Panc1 (cell line): ENCODE data around the gene TLK1.

Experiments used
- POLR2AphosphoS5 ChIP-seq: IDR thresholded peaks from 2 replicates; pipeline ENCODE4 v1.6.1; 2012; ENCODE audit warnings: mild to moderate bottlenecking, low read depth, low read length, moderate library complexity
- TF ChIP-seq, protein P1 (sequence below): fragments of 450-650 bp; IDR thresholded peaks from 2 replicates; pipeline ENCODE4 v1.5.1; 2017; ENCODE audit warnings: mild to moderate bottlenecking

DNA sequence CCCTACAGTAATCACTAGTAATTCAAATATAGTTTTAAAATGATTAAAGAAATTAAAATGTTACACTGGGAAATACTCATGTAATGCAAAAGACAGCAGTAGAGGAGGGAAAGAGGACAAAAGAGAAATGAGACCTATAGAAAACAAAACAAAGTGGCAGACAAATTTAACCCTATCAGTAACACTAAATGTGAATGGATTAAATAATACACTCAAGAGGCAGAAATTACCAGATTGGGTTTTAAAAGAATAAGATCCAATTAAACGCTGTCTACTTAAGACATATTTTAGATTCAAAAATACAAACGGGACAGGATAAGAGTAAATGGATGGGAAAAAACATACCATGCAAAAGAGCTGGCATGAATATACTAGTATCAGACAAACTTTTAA lies 17.0 kb downstream of the TLK1 start:
- TF ChIP-seq, protein P1, sequence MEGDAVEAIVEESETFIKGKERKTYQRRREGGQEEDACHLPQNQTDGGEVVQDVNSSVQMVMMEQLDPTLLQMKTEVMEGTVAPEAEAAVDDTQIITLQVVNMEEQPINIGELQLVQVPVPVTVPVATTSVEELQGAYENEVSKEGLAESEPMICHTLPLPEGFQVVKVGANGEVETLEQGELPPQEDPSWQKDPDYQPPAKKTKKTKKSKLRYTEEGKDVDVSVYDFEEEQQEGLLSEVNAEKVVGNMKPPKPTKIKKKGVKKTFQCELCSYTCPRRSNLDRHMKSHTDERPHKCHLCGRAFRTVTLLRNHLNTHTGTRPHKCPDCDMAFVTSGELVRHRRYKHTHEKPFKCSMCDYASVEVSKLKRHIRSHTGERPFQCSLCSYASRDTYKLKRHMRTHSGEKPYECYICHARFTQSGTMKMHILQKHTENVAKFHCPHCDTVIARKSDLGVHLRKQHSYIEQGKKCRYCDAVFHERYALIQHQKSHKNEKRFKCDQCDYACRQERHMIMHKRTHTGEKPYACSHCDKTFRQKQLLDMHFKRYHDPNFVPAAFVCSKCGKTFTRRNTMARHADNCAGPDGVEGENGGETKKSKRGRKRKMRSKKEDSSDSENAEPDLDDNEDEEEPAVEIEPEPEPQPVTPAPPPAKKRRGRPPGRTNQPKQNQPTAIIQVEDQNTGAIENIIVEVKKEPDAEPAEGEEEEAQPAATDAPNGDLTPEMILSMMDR: no peak
- no peak for TF ChIP-seq POLR2AphosphoS5
